GM23248 (cell line): ENCODE results near the gene SLX4IP.

Experiments used
- EZH2 ChIP-seq: fragments of 200-600 bp; sonication (generic); IDR thresholded peaks from 2 replicates; pipeline ENCODE4 v1.6.1; 2018; ENCODE audit warnings: antibody characterized with exemption, mild to moderate bottlenecking; ENCODE audit not compliant: insufficient read depth, poor library complexity, severe bottlenecking
- EZH2phosphoT487 ChIP-seq: fragments of 200-600 bp; sonication (generic); IDR thresholded peaks from 2 replicates; pipeline ENCODE4 v1.6.1; 2018; ENCODE audit warnings: antibody characterized with exemption, moderate library complexity, mild to moderate bottlenecking, low read depth; ENCODE audit not compliant: insufficient read depth

GRCh38 chr20:10646886-10647420, 211.8 kb downstream of the SLX4IP start:
- TF ChIP-seq EZH2phosphoT487 (no peak), EZH2 (no peak)
